GM19438 (cell line): ENCODE results near the gene RALGPS1.

Source experiments
- ATAC-seq: cut with Tn5 transposase; IDR thresholded peaks from one replicate; pipeline ENCODE4 v1.9.1; 2021; ENCODE audit warnings: low read depth; ENCODE audit not compliant: unreplicated experiment

The RALGPS1 gene

GRCh38 chr9:127179633-127180441, 265.3 kb downstream of the RALGPS1 start:
- no peak for ATAC-seq

GRCh38 chr9:127180457-127181314, 266.1 kb downstream of the RALGPS1 start:
- no peak for ATAC-seq

- ATAC-seq = no peak
Measured at GRCh38 chr9:127181315-127181580, 266.7 kb downstream of the RALGPS1 start.

- no peak for ATAC-seq
Measured at GRCh38 chr9:127181595-127182190, 267.1 kb downstream of the RALGPS1 start.

- no peak for ATAC-seq
Measured at GRCh38 chr9:127182901-127183746, 268.5 kb downstream of the RALGPS1 start.

- ATAC-seq = no peak
Measured at GRCh38 chr9:127183814-127184582, 269.4 kb downstream of the RALGPS1 start.

GRCh38 chr9:127184641-127185040, 270.1 kb downstream of the RALGPS1 start:
- no peak for ATAC-seq

GRCh38 chr9:127185181-127185580, 270.6 kb downstream of the RALGPS1 start:
- no peak for ATAC-seq

GRCh38 chr9:127185931-127186781, 271.6 kb downstream of the RALGPS1 start:
- ATAC-seq = no peak

GRCh38 chr9:127186806-127187205, 272.2 kb downstream of the RALGPS1 start:
- no peak for ATAC-seq

- no peak for ATAC-seq
Measured at GRCh38 chr9:127187231-127187956, 272.8 kb downstream of the RALGPS1 start.

- no peak for ATAC-seq
Measured at GRCh38 chr9:127188396-127188795, 273.8 kb downstream of the RALGPS1 start.

- ATAC-seq = no peak
Measured at GRCh38 chr9:127189628-127190027, 275.0 kb downstream of the RALGPS1 start.

- ATAC-seq = no peak
Measured at GRCh38 chr9:127192744-127193143, 278.2 kb downstream of the RALGPS1 start.

- ATAC-seq = no peak
Measured at GRCh38 chr9:127193483-127193882, 278.9 kb downstream of the RALGPS1 start.

GRCh38 chr9:127194881-127195713, 280.5 kb downstream of the RALGPS1 start:
- ATAC-seq = no peak
